SU-DHL-6 (cell line): ENCODE data around the gene MIDN.

Source experiments
- EZH2phosphoT487 ChIP-seq: fragments of 200-600 bp; sonication (generic), shearing (Covaris generic); conservative IDR thresholded peaks from 2 replicates; pipeline ENCODE4 v1.6.1; 2018; ENCODE audit warnings: mild to moderate bottlenecking, antibody characterized with exemption, low read length, moderate library complexity, mixed read lengths
- TF ChIP-seq, protein P1 (sequence below): fragments of 200-600 bp; sonication (generic); IDR thresholded peaks from one replicate; pipeline ENCODE4 v1.5.1; 2017; ENCODE audit warnings: antibody characterized with exemption, mild to moderate bottlenecking, low read length, moderate library complexity; ENCODE audit not compliant: insufficient read depth, poor library complexity, severe bottlenecking

DNA sequence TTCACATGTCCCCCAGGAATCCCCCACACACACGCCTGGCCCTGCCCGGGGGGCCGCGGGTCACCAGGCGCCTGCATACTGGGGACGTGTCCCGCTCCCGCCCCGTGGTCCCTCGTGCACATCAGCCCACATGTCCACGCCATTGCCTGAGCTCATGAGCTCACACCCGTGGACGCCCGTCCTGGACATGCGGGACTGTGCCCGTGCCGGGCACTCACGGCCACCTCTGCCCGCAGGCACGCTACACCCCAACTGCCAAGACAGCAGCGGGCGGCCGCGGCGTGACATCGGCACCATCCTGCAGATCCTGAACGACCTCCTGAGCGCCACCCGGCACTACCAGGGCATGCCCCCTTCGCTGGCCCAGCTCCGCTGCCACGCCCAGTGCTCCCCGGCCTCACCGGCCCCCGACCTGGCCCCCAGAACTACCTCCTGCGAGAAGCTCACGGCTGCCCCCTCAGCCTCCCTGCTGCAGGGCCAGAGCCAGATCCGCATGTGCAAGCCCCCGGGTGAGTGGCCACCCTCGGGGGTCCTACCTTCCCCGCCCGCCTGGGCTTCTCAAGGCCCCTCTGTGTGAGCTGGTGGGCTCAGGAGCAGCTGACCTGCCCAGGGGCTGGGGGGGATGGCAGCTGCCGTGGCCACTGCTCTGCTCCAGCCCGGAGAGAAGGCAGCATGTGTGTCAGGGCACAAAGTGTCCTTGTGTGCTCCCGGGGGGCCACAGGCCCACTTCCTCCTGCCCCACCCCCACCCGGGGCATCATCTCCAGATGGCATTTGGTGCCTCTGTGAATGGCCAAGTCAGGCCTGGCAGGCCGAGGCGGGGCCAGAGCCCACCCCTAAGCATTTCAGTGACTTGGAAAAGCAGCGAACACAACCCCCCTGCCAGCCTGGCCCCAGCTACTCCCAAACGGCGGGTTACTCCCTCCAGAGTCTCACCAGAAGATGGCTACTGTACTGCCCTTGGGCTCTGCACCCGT is 7.1 kb downstream of the MIDN start:
- TF ChIP-seq, protein P1, sequence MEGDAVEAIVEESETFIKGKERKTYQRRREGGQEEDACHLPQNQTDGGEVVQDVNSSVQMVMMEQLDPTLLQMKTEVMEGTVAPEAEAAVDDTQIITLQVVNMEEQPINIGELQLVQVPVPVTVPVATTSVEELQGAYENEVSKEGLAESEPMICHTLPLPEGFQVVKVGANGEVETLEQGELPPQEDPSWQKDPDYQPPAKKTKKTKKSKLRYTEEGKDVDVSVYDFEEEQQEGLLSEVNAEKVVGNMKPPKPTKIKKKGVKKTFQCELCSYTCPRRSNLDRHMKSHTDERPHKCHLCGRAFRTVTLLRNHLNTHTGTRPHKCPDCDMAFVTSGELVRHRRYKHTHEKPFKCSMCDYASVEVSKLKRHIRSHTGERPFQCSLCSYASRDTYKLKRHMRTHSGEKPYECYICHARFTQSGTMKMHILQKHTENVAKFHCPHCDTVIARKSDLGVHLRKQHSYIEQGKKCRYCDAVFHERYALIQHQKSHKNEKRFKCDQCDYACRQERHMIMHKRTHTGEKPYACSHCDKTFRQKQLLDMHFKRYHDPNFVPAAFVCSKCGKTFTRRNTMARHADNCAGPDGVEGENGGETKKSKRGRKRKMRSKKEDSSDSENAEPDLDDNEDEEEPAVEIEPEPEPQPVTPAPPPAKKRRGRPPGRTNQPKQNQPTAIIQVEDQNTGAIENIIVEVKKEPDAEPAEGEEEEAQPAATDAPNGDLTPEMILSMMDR = no peak
- TF ChIP-seq EZH2phosphoT487 = no peak
